HepG2 (cell line): ENCODE results near the gene NDUFAF3. TPM values are rescaled to one million over a fixed set of nuclear protein-coding genes. Genes with fewer than 3 reads are reported as not detected.

Experiments
- CSRNP1 ChIP-seq: sonication (generic); formaldehyde crosslinking; IDR thresholded peaks from 2 replicates; pipeline ENCODE4 v1.8.1; 2023; ENCODE audit warnings: mild to moderate bottlenecking, missing genetic modification reagents
- E2F2 ChIP-seq: sonication (generic); formaldehyde crosslinking; IDR thresholded peaks from 2 replicates; pipeline ENCODE4 v1.4.0; 2020; ENCODE audit warnings: missing genetic modification reagents, borderline replicate concordance
- HIVEP1 ChIP-seq: sonication (generic); formaldehyde crosslinking; IDR thresholded peaks from 2 replicates; pipeline ENCODE4 v1.4.0; 2020; ENCODE audit warnings: mild to moderate bottlenecking, missing genetic modification reagents
- KAT8 ChIP-seq: IDR thresholded peaks from 2 replicates; pipeline ENCODE4 v1.6.1; 2016; ENCODE audit warnings: missing genetic modification reagents, missing compliant biosample characterization
- KLF16 ChIP-seq, 2 experiments: sonication (generic) in 1 of 2; formaldehyde crosslinking in 1 of 2; IDR thresholded peaks; 2 replicates each; pipeline versions ENCODE4 v1.6.1 to v1.8.0; 2016 to 2023; ENCODE audit warnings: missing genetic modification reagents in 2 of 2, missing compliant biosample characterization in 1 of 2
- PHF8 ChIP-seq: sonication (generic); formaldehyde crosslinking; IDR thresholded peaks from 2 replicates; pipeline ENCODE4 v1.5.0; 2020; ENCODE audit warnings: missing genetic modification reagents
- SNAPC4 ChIP-seq: sonication (generic); formaldehyde crosslinking; IDR thresholded peaks from 2 replicates; pipeline ENCODE4 v1.4.0; 2020; ENCODE audit warnings: mild to moderate bottlenecking, missing genetic modification reagents
- SOX13 ChIP-seq, 3 experiments: fragments of 450-650 bp in 1 of 3; sonication (generic) in 1 of 3; formaldehyde crosslinking in 1 of 3; IDR thresholded peaks in 2 of 3; conservative IDR thresholded peaks in 1 of 3; 2 replicates each; pipeline versions ENCODE4 v1.5.0 to v1.6.1; 2016 to 2020; ENCODE audit warnings: antibody characterized with exemption in 1 of 3, mild to moderate bottlenecking in 1 of 3, missing compliant biosample characterization in 1 of 3, missing genetic modification reagents in 1 of 3, moderate library complexity in 1 of 3
- ZBTB1 ChIP-seq: sonication (generic); formaldehyde crosslinking; IDR thresholded peaks from 2 replicates; pipeline ENCODE4 v1.4.0; 2020; ENCODE audit warnings: missing genetic modification reagents, borderline replicate concordance
- ZBTB3 ChIP-seq: sonication (generic); formaldehyde crosslinking; IDR thresholded peaks from 2 replicates; pipeline ENCODE4 v1.4.0; 2020; ENCODE audit warnings: low read depth, mild to moderate bottlenecking, moderate library complexity, missing genetic modification reagents, borderline replicate concordance
- ZFP62 ChIP-seq: sonication (generic); formaldehyde crosslinking; IDR thresholded peaks from 2 replicates; pipeline ENCODE4 v1.4.0; 2020; ENCODE audit warnings: missing genetic modification reagents
- ZNF430 ChIP-seq: sonication (generic); formaldehyde crosslinking; IDR thresholded peaks from 2 replicates; pipeline ENCODE4 v1.9.0; 2021; ENCODE audit warnings: mild to moderate bottlenecking, missing genetic modification reagents
- ZNF558 ChIP-seq: sonication (generic); formaldehyde crosslinking; IDR thresholded peaks from 2 replicates; pipeline ENCODE4 v1.9.0; 2022; ENCODE audit warnings: mild to moderate bottlenecking, missing genetic modification reagents, borderline replicate concordance
- ZNF670 ChIP-seq: sonication (generic); formaldehyde crosslinking; IDR thresholded peaks from 2 replicates; pipeline ENCODE4 v1.8.0; 2022; ENCODE audit warnings: mild to moderate bottlenecking, missing genetic modification reagents, borderline replicate concordance
- ZNF766 ChIP-seq: sonication (generic); formaldehyde crosslinking; IDR thresholded peaks from 2 replicates; pipeline ENCODE4 v1.5.0; 2020; ENCODE audit warnings: missing genetic modification reagents, borderline replicate concordance
- ZNF782 ChIP-seq: sonication (generic); formaldehyde crosslinking; IDR thresholded peaks from 2 replicates; pipeline ENCODE4 v1.4.0; 2020; ENCODE audit warnings: missing genetic modification reagents, mild to moderate bottlenecking, borderline replicate concordance
- ZZZ3 ChIP-seq: sonication (generic); formaldehyde crosslinking; IDR thresholded peaks from 2 replicates; pipeline ENCODE4 v1.4.0; 2020; ENCODE audit warnings: missing genetic modification reagents, mild to moderate bottlenecking, borderline replicate concordance
- polyA plus RNA-seq, 8 experiments: library from polyadenylated mRNA; depleted of rRNA in 3 of 8; stranded (reverse) in 7 of 8; unstranded in 1 of 8; fragments of >200 nt; fragmentation: Illumina TruSeq in 4 of 8; extraction: Trizol in 4 of 8; gene quantifications; 2 replicates each; pipeline versions ENCODE4 v1.2.1 to v1.2.3, GENCODE V29; 2011 to 2016; ENCODE audit warnings: low read depth in 4 of 8, missing spikeins in 1 of 8, mixed read lengths in 1 of 8; ENCODE audit not compliant: insufficient read depth in 1 of 8
- total RNA-seq, 5 experiments: library from RNA; depleted of rRNA; stranded (reverse); fragments of >200 nt; fragmentation: Illumina TruSeq; extraction: Trizol; gene quantifications; 2 replicates each; pipeline ENCODE4 v1.2.3, GENCODE V29; 2016; ENCODE audit warnings: low read depth in 1 of 5

NDUFAF3 gene
- total and polyA plus RNA-seq, 2 of the 13 experiments (the other 11 are each of a cell fraction or from before 2014, with no cell fraction given), result 39.0 to 50.0 TPM

GRCh38 chr3:49018707-49019006, 3.3 kb upstream of the NDUFAF3 start (continued):
- TF ChIP-seq CSRNP1 (peak; percentile 26; the same call in 1 of the 2 replicates), HIVEP1 (CRISPR knock-in tag) (0 out of 2 replicates have a peak, but pooled peaks have one; percentile 6), ZBTB1 (CRISPR knock-in tag) (no peak), KLF16 (CRISPR knock-in tag; IDR thresholded peaks at IDR 0.05) (0 out of 4 replicates have a peak, but pooled peaks of 1 of the 2 experiments have one; percentile 27), ZNF558 (0 out of 2 replicates have a peak, but pooled peaks have one; percentile 58), ZNF766 (no peak), ZNF430 (CRISPR knock-in tag) (0 out of 2 replicates have a peak, but pooled peaks have one; percentile 24), ZNF670 (CRISPR knock-in tag) (0 out of 2 replicates have a peak, but pooled peaks have one; percentile 18), ZZZ3 (CRISPR knock-in tag) (no peak), ZBTB3 (CRISPR knock-in tag) (peak; percentile 17; the same call in 1 of the 2 replicates), PHF8 (CRISPR knock-in tag) (peak; percentile 47), SOX13 (IDR thresholded peaks at IDR 0.05) (peak; percentile 18; the same call in 1 of the 2 replicates), SOX13 (CRISPR knock-in tag; conservative IDR thresholded peaks at IDR 0.05 in 1 of 2, IDR thresholded peaks at IDR 0.05 in 1 of 2) (no peak), SNAPC4 (CRISPR knock-in tag) (peak; percentile 82; the same call in 1 of the 2 replicates), KAT8 (CRISPR knock-in tag) (peak; percentile 16), ZNF782 (CRISPR knock-in tag) (no peak), ZFP62 (no peak), E2F2 (no peak)
